Peyer's patch (tissue), 4 donors: ENCODE measurements around the gene MFF.

Source experiments
- CTCF ChIP-seq, 6 experiments: fragments of 450-650 bp in 4 of 6; fragments of 200-600 bp in 2 of 6; sonication (generic) in 1 of 6; IDR thresholded peaks; one replicate each; pipeline ENCODE4 v1.5.1; 2017 to 2019; ENCODE audit warnings: antibody characterized with exemption in 6 of 6, mild to moderate bottlenecking in 3 of 6, moderate library complexity in 1 of 6
- POLR2A ChIP-seq, 2 donors: fragments of 450-650 bp; IDR thresholded peaks; one replicate each; pipeline ENCODE4 v1.5.1; 2017; ENCODE audit warnings: antibody characterized with exemption in 2 of 2, mild to moderate bottlenecking in 2 of 2, moderate library complexity in 2 of 2

- TF ChIP-seq CTCF (IDR thresholded peaks at IDR 0.05) (peak in 4 of 6 experiments; percentile 26 to 45 (median 43)), POLR2A (IDR thresholded peaks at IDR 0.05) (no peak)
Observed at GRCh38 chr2:227363756-227364155, 38.7 kb downstream of the MFF start.
